Caco-2 (cell line): ENCODE measurements around the gene MAN1A1. TPM values are rescaled to one million over a fixed set of nuclear protein-coding genes. Genes with fewer than 3 reads are reported as not detected.

Source experiments
- BruUV-seq: library from RNA; stranded (reverse); fragments of 400-500 nt; replicated peaks from 2 replicates; lab custom pipeline; 2021; lab: Mats Ljungman, UMichigan
- CTCF ChIA-PET: fragments of 300-600 bp; sonication (Branson Sonifier 250); formaldehyde crosslinking; loops from one replicate; lab custom pipeline; 2022; ENCODE audit warnings: antibody characterized with exemption; lab: Charles Lee
- POLR2A ChIA-PET: fragments of 300-600 bp; sonication (Branson Sonifier 250); formaldehyde crosslinking; loops from one replicate; lab custom pipeline; 2022; ENCODE audit warnings: antibody characterized with exemption; lab: Charles Lee
- DNase-seq, 2 experiments: peaks; one replicate each; pipeline versions ENCODE4 v3.0.0 to v3.0.0-alpha.2; 2020 to 2022
- H3K27me3 ChIP-seq: replicated peaks from 2 replicates; pipeline ENCODE4 v1.6.0; 2011; ENCODE audit warnings: low read length; ENCODE audit not compliant: control insufficient read depth, insufficient read depth
- H3K36me3 ChIP-seq: 2 replicates; pipeline ENCODE4 v1.5.1; 2011; ENCODE audit warnings: low read length; ENCODE audit not compliant: control insufficient read depth, insufficient read depth
- H3K4me1 ChIP-seq: fragments of 250-450 bp; sonication (Bioruptor Pico); 2 replicates; pipeline ENCODE4 v1.5.1; 2020; ENCODE audit warnings: mild to moderate bottlenecking
- H3K4me3 ChIP-seq: 2 replicates; pipeline ENCODE4 v1.5.1; 2011; ENCODE audit warnings: low read depth, mild to moderate bottlenecking, control low read depth, low read length
- H3K9me3 ChIP-seq: fragments of 250-450 bp; sonication (Bioruptor Pico); 2 replicates; pipeline ENCODE4 v1.5.1; 2020; ENCODE audit warnings: mild to moderate bottlenecking, moderate library complexity
- H3K27ac Mint-ChIP-seq: one replicate; pipeline ENCODE4 v1.8.0; 2022; ENCODE audit warnings: mixed read lengths; ENCODE audit not compliant: unreplicated experiment
- H3K27me3 Mint-ChIP-seq: one replicate; pipeline ENCODE4 v1.8.0; 2022; ENCODE audit warnings: mixed read lengths; ENCODE audit not compliant: insufficient read depth, unreplicated experiment
- H3K36me3 Mint-ChIP-seq: one replicate; pipeline ENCODE4 v1.8.0; 2022; ENCODE audit warnings: mild to moderate bottlenecking, mixed read lengths; ENCODE audit not compliant: insufficient read depth, unreplicated experiment
- H3K4me1 Mint-ChIP-seq: one replicate; pipeline ENCODE4 v1.8.0; 2022; ENCODE audit warnings: low read depth, mixed read lengths; ENCODE audit not compliant: unreplicated experiment
- H3K4me3 Mint-ChIP-seq: one replicate; pipeline ENCODE4 v1.8.0; 2022; ENCODE audit warnings: mild to moderate bottlenecking, moderate library complexity, mixed read lengths; ENCODE audit not compliant: unreplicated experiment
- H3K9me3 Mint-ChIP-seq: one replicate; pipeline ENCODE4 v1.8.0; 2022; ENCODE audit warnings: mixed read lengths; ENCODE audit not compliant: unreplicated experiment
- intact Hi-C: fragments of 100-400 bp; cut with micrococcal nuclease; formaldehyde crosslinking; loops from one replicate; pipeline ENCODE4 v1.10.0; 2022; ENCODE audit not compliant: unreplicated experiment
- total RNA-seq: library from RNA; stranded (reverse); gene quantifications from 2 replicates; pipeline ENCODE4 v1.2.3, GENCODE V29; 2022
- TF ChIP-seq, protein P1 (sequence below), 2 experiments: fragments of 200-600 bp in 1 of 2; IDR thresholded peaks; 1 replicate in 1 of 2; 2 replicates in 1 of 2; pipeline versions ENCODE4 v1.5.1 to v1.8.0; 2011 to 2022; ENCODE audit warnings: antibody characterized with exemption in 1 of 2, control low read depth in 1 of 2, inconsistent platforms in 1 of 2, low read depth in 1 of 2, low read length in 1 of 2, mild to moderate bottlenecking in 1 of 2, moderate library complexity in 1 of 2; ENCODE audit not compliant: insufficient read depth in 1 of 2, severe bottlenecking in 1 of 2, unreplicated experiment in 1 of 2

Gene MAN1A1
- total RNA-seq, 1 experiment from 2014 or later = 28.7 TPM

DNA sequence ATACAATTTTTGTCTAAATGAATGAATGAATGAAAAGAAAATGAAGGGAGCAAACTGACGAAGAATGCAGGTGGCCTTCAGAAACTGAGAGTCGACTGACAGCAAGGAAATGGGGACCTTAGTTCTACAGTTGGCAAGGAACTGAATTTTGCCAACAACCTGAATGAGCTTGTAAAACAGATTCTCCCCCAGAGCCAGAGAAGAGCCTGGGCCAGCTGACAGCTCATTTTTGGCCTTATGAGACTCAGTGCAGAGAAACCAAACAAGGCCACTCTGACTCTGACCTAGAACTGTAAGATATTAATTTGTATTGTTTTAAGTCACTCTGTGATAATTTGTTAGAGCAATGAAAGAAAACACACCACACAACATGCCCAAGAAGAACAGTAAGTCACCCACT lies 21.8 kb downstream of the MAN1A1 start:
- TF ChIP-seq, protein P1, sequence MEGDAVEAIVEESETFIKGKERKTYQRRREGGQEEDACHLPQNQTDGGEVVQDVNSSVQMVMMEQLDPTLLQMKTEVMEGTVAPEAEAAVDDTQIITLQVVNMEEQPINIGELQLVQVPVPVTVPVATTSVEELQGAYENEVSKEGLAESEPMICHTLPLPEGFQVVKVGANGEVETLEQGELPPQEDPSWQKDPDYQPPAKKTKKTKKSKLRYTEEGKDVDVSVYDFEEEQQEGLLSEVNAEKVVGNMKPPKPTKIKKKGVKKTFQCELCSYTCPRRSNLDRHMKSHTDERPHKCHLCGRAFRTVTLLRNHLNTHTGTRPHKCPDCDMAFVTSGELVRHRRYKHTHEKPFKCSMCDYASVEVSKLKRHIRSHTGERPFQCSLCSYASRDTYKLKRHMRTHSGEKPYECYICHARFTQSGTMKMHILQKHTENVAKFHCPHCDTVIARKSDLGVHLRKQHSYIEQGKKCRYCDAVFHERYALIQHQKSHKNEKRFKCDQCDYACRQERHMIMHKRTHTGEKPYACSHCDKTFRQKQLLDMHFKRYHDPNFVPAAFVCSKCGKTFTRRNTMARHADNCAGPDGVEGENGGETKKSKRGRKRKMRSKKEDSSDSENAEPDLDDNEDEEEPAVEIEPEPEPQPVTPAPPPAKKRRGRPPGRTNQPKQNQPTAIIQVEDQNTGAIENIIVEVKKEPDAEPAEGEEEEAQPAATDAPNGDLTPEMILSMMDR (IDR thresholded peaks at IDR 0.05; ENCODE audit: insufficient read depth in 1 of 2, low read depth in 1 of 2, low read length in 1 of 2, severe bottlenecking in 1 of 2, unreplicated experiment in 1 of 2) = no peak
- Mint-ChIP-seq H3K36me3 (peaks cover 10% of the 10 kb centered on the region), H3K9me3 (no peaks in the 10 kb centered on the region), H3K4me1 (peaks cover 15% of the 10 kb centered on the region), H3K27me3 (no peaks in the 10 kb centered on the region), H3K27ac (no peak overlapping the region), H3K4me3 (no peak overlapping the region)
- no peaks in the 10 kb centered on the region for H3K27me3 ChIP-seq
- no peak overlapping the region for H3K4me3 ChIP-seq
- H3K9me3 ChIP-seq = no peaks in the 10 kb centered on the region
- no TSS peak for BruUV-seq
- intact Hi-C loops = no loop called here
- DNase-seq = no peak
- ChIA-PET CTCF (interaction anchor here (0.6 to 0.7 kb wide), 2 partner anchors 187 to 241 kb away, joined by 4 to 7 read pairs; no protein-coding TSS in a partner anchor), POLR2A (no interaction called here)
- 0 out of 2 replicates have a peak, but pooled peaks cover 4% of the 10 kb centered on the region for H3K4me1 ChIP-seq
- H3K36me3 ChIP-seq = no peaks in the 10 kb centered on the region; the same call in 1 of the 2 replicates

DNA sequence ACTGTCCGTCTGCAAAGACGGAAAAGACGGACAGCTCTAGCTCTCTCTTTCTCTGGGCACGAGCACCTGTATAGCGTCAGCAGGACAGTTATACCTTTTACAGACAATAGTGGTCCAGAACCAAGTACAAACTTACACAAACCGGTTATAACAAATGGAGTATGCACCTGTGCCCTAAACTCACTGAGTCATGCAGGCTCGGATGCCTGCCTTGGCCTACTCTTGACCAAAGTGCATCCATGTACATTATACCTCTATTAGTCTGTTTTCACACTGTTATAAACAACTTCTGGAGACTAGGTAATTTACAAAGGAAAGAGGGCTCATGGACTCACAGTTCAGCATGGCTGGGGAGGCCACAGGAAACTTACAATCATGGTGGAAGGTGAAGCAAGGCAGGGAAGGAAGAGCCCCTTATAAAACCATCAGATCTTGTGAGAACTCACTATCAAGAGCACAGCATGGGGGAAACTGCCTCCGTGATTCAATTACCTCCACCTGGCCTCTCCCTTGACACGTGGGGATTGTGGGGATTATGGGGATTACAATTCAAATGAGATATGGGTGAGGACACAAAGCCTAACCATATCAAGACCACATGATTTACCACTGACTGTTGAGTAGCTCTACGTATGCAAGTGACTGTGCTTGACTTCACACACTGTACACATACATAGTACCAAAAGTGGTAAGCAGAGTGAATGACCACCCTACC lies 23.1 kb downstream of the MAN1A1 start:
- peak overlapping the region; percentile 3 for H3K27ac Mint-ChIP-seq

GRCh38 chr6:119325559-119326265 lies 23.8 kb downstream of the MAN1A1 start:
- Histone ChIP-seq H3K27me3 (no peaks in the 10 kb centered on the region), H3K36me3 (no peaks in the 10 kb centered on the region; the same call in none of the 2 replicates), H3K4me3 (no peak overlapping the region), H3K4me1 (0 out of 2 replicates have a peak, but pooled peaks cover 4% of the 10 kb centered on the region), H3K9me3 (no peaks in the 10 kb centered on the region)
- no peak overlapping the region for H3K4me3 Mint-ChIP-seq
- H3K9me3 Mint-ChIP-seq = no peaks in the 10 kb centered on the region
- no TSS peak for BruUV-seq
- DNase-seq = no peak
- peaks cover 10% of the 10 kb centered on the region for H3K36me3 Mint-ChIP-seq
- CTCF ChIA-PET = interaction anchor here (0.6 kb wide), 1 partner anchor 20 kb away, joined by 3 read pairs; no protein-coding TSS in a partner anchor
- TF ChIP-seq, protein P1 (IDR thresholded peaks at IDR 0.05; ENCODE audit: insufficient read depth in 1 of 2, low read depth in 1 of 2, low read length in 1 of 2, severe bottlenecking in 1 of 2, unreplicated experiment in 1 of 2) = no peak
- H3K27me3 Mint-ChIP-seq = no peaks in the 10 kb centered on the region
- intact Hi-C loops = no loop called here
- peaks cover 15% of the 10 kb centered on the region for H3K4me1 Mint-ChIP-seq
- POLR2A ChIA-PET = no interaction called here
- H3K27ac Mint-ChIP-seq = peak overlapping the region; percentile 3

More for the DNA sequence above, 23.1 kb downstream of the MAN1A1 start:
- H3K9me3 Mint-ChIP-seq = no peaks in the 10 kb centered on the region
- 0 out of 2 replicates have a peak, but pooled peaks cover 4% of the 10 kb centered on the region for H3K4me1 ChIP-seq
- TF ChIP-seq, protein P1 (IDR thresholded peaks at IDR 0.05; ENCODE audit: insufficient read depth in 1 of 2, low read depth in 1 of 2, low read length in 1 of 2, severe bottlenecking in 1 of 2, unreplicated experiment in 1 of 2) = no peak
- H3K27me3 ChIP-seq = no peaks in the 10 kb centered on the region
- H3K36me3 Mint-ChIP-seq = peaks cover 10% of the 10 kb centered on the region
- no peak overlapping the region for H3K4me3 ChIP-seq
- no peaks in the 10 kb centered on the region for H3K9me3 ChIP-seq
- H3K27me3 Mint-ChIP-seq = no peaks in the 10 kb centered on the region
- ChIA-PET POLR2A (no interaction called here), CTCF (interaction anchor here (0.6 kb wide), 1 partner anchor 19 kb away, joined by 3 read pairs; no protein-coding TSS in a partner anchor)
- intact Hi-C loops = no loop called here
- no peaks in the 10 kb centered on the region; the same call in none of the 2 replicates for H3K36me3 ChIP-seq
- no peak for DNase-seq
- peaks cover 15% of the 10 kb centered on the region for H3K4me1 Mint-ChIP-seq
- BruUV-seq = no TSS peak
- no peak overlapping the region for H3K4me3 Mint-ChIP-seq
